ENCODE measurements around the gene BIRC7. TPM values are rescaled to one million over a fixed set of nuclear protein-coding genes. Genes with fewer than 3 reads are reported as not detected.

The BIRC7 gene
- polyA plus RNA-seq, 3 donors = 0.21 TPM; not detected in 2

- Histone ChIP-seq H3K36me3 (replicated peaks in 1 of 2; ENCODE audit: control insufficient read depth in 1 of 2, insufficient read depth in 2 of 2, low read length in 2 of 2) (peaks cover 31 to 34% of the 10 kb centered on the region in 2 donors), H3K4me3 (replicated peaks in 1 of 3; ENCODE audit: low read depth in 2 of 3, low read length in 3 of 3) (peak overlapping the region; percentile 75 to 87 (median 87)), H3K4me1 (ENCODE audit: control insufficient read depth in 1 of 2, insufficient read depth in 2 of 2, low read length in 2 of 2) (peaks cover 17 to 19% of the 10 kb centered on the region in 2 donors), H2AFZ (ENCODE audit: insufficient read depth, low read depth, low read length, poor library complexity, severe bottlenecking) (peak overlapping the region; percentile 81), H4K20me1 (ENCODE audit: insufficient read depth, low read length) (peaks cover 52% of the 10 kb centered on the region), H3K79me2 (ENCODE audit: insufficient read depth, low read length) (peaks cover 48% of the 10 kb centered on the region), H3K27me3 (ENCODE audit: control insufficient read depth in 2 of 2, insufficient read depth in 2 of 2, low read length in 2 of 2) (peaks cover 0 to 3% of the 10 kb centered on the region in 2 donors), H3K27ac (ENCODE audit: low read depth in 1 of 2, low read length in 2 of 2) (peak overlapping the region in 1 of 2 donors; percentile 84), H3K9me3 (replicated peaks in 1 of 2; ENCODE audit: control insufficient read depth in 1 of 2, insufficient read depth in 1 of 2, low read length in 2 of 2) (no peaks in the 10 kb centered on the region), H3K4me2 (replicated peaks; ENCODE audit: extremely low read depth, low read length, poor library complexity, severe bottlenecking) (peak overlapping the region; percentile 98), H3K9ac (ENCODE audit: insufficient read depth, low read length, poor library complexity, severe bottlenecking) (peak overlapping the region; percentile 92)
- DNase-seq = no peak
- 47% methylated on average over 11 of the region's 20 CpGs for whole genome bisulfite sequencing (ENCODE audit: insufficient coverage)
- Mint-ChIP-seq H3K27me3 (ENCODE audit: low read depth in 3 of 3) (peaks cover 2 to 14% (median 8%) of the 10 kb centered on the region in 3 donors), H3K4me3 (peak overlapping the region; percentile 84 to 91), H3K36me3 (peaks cover 24 to 36% of the 10 kb centered on the region in 2 donors), H3K9me3 (no peaks in the 10 kb centered on the region), H3K27ac (peak overlapping the region; percentile 74 to 93 (median 86)), H3K4me1 (peaks cover 22% of the 10 kb centered on the region)
- intact Hi-C loops (cut with micrococcal nuclease) = loop anchor here (5.0 to 10.0 kb wide), 2 partner anchors 52 to 631 kb away; no protein-coding TSS in a partner anchor
- TF ChIP-seq CTCF (IDR thresholded peaks at IDR 0.05) = no peak
Measured at GRCh38 chr20:63273635-63274380, 38.1 kb downstream of the BIRC7 start.

- Histone ChIP-seq H3K36me3 (replicated peaks in 1 of 2; ENCODE audit: control insufficient read depth in 1 of 2, insufficient read depth in 2 of 2, low read length in 2 of 2) (peaks cover 39 to 42% of the 10 kb centered on the region in 2 donors), H2AFZ (ENCODE audit: insufficient read depth, low read depth, low read length, poor library complexity, severe bottlenecking) (no peak overlapping the region), H3K4me1 (ENCODE audit: control insufficient read depth in 1 of 2, insufficient read depth in 2 of 2, low read length in 2 of 2) (peaks cover 17 to 19% of the 10 kb centered on the region in 2 donors), H3K27ac (ENCODE audit: low read depth in 1 of 2, low read length in 2 of 2) (peak overlapping the region in 1 of 2 donors; percentile 53), H3K4me2 (replicated peaks; ENCODE audit: extremely low read depth, low read length, poor library complexity, severe bottlenecking) (no peak overlapping the region), H3K9ac (ENCODE audit: insufficient read depth, low read length, poor library complexity, severe bottlenecking) (no peak overlapping the region), H3K4me3 (replicated peaks in 1 of 3; ENCODE audit: low read depth in 2 of 3, low read length in 3 of 3) (no peak overlapping the region), H3K9me3 (replicated peaks in 1 of 2; ENCODE audit: control insufficient read depth in 1 of 2, insufficient read depth in 1 of 2, low read length in 2 of 2) (no peaks in the 10 kb centered on the region), H3K27me3 (ENCODE audit: control insufficient read depth in 2 of 2, insufficient read depth in 2 of 2, low read length in 2 of 2) (peaks cover 0 to 3% of the 10 kb centered on the region in 2 donors), H3K79me2 (ENCODE audit: insufficient read depth, low read length) (peaks cover 48% of the 10 kb centered on the region), H4K20me1 (ENCODE audit: insufficient read depth, low read length) (peaks cover 59% of the 10 kb centered on the region)
- Mint-ChIP-seq H3K36me3 (peaks cover 32 to 44% of the 10 kb centered on the region in 2 donors), H3K27ac (peak overlapping the region in 2 of 7 donors; percentile 31 to 71), H3K4me1 (peaks cover 22% of the 10 kb centered on the region), H3K4me3 (no peak overlapping the region), H3K9me3 (no peaks in the 10 kb centered on the region), H3K27me3 (ENCODE audit: low read depth in 3 of 3) (peaks cover 2 to 14% (median 5%) of the 10 kb centered on the region in 3 donors)
- TF ChIP-seq CTCF (IDR thresholded peaks at IDR 0.05) = no peak
- DNase-seq = no peak
- WGBS (ENCODE audit: insufficient coverage) = 95% methylated on average over 8 of the region's 17 CpGs
- intact Hi-C loops (cut with micrococcal nuclease) = loop anchor here (5.0 to 10.0 kb wide), 2 partner anchors 52 to 630 kb away; no protein-coding TSS in a partner anchor
Measured at GRCh38 chr20:63274381-63275228, 38.9 kb downstream of the BIRC7 start.

All from CD14-positive monocyte (primary cell).